ENCODE data around the gene DNAJC22. TPM values are rescaled to one million over a fixed set of nuclear protein-coding genes. Genes with fewer than 3 reads are reported as not detected.

DNAJC22 gene
- total and polyA plus RNA-seq, 9 of the 15 experiments (the other 6 are each of a cell fraction or from before 2014, with no cell fraction given) = 0.10 to 1.2 (median 0.47) TPM

- TF ChIP-seq, protein P1, sequence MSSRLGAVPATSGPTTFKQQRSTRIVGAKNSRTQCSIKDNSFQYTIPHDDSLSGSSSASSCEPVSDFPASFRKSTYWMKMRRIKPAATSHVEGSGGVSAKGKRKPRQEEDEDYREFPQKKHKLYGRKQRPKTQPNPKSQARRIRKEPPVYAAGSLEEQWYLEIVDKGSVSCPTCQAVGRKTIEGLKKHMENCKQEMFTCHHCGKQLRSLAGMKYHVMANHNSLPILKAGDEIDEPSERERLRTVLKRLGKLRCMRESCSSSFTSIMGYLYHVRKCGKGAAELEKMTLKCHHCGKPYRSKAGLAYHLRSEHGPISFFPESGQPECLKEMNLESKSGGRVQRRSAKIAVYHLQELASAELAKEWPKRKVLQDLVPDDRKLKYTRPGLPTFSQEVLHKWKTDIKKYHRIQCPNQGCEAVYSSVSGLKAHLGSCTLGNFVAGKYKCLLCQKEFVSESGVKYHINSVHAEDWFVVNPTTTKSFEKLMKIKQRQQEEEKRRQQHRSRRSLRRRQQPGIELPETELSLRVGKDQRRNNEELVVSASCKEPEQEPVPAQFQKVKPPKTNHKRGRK (tag; IDR thresholded peaks at IDR 0.05) = no peak
- peak; percentile 61; the same call in 1 of the 2 replicates for TF ChIP-seq E2F1 (CRISPR knock-in tag; IDR thresholded peaks at IDR 0.05)
- no peak for TF ChIP-seq ZNF57 (CRISPR knock-in tag; IDR thresholded peaks at IDR 0.05)
- peak; percentile 89 for TF ChIP-seq SIN3B (IDR thresholded peaks at IDR 0.05; ENCODE audit: low read depth)
- TF ChIP-seq ZNF274 (IDR thresholded peaks at IDR 0.05; ENCODE audit: borderline replicate concordance, low read depth, low read length) = no peak
- 0 out of 2 replicates have a peak, but pooled peaks have one; percentile 13 for TF ChIP-seq ZBTB40 (IDR thresholded peaks at IDR 0.05)
- TF ChIP-seq ZBTB40 (CRISPR knock-in tag; IDR thresholded peaks at IDR 0.05) = no peak
- TF ChIP-seq WHSC1 (IDR thresholded peaks at IDR 0.05; ENCODE audit: low read length) = no peak
- TF ChIP-seq ZNF766 (CRISPR knock-in tag; conservative IDR thresholded peaks at IDR 0.05) = no peak
- TF ChIP-seq ZNF184 (CRISPR knock-in tag; IDR thresholded peaks at IDR 0.05) = no peak
- no peak for TF ChIP-seq ZNF444 (CRISPR knock-in tag; IDR thresholded peaks at IDR 0.05)
- no peak for TF ChIP-seq RFX5 (IDR thresholded peaks at IDR 0.05; ENCODE audit: low read depth, low read length)
- TF ChIP-seq, protein P2, sequence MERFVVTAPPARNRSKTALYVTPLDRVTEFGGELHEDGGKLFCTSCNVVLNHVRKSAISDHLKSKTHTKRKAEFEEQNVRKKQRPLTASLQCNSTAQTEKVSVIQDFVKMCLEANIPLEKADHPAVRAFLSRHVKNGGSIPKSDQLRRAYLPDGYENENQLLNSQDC (CRISPR knock-in tag; IDR thresholded peaks at IDR 0.05) = no peak
- TF ChIP-seq POLR2H (tag; IDR thresholded peaks at IDR 0.05; ENCODE audit: low read depth) = peak; percentile 91
- TF ChIP-seq RBM14 (IDR thresholded peaks at IDR 0.05; ENCODE audit: borderline replicate concordance, insufficient read depth, low read depth, low read length) = no peak
Measured at GRCh38 chr12:49322708-49323523, 23.8 kb upstream of the DNAJC22 start, which contains the start of gene TROAP (continued).
